Memory B cell (primary cell): ENCODE measurements around the gene MPI.

ENCODE experiments used
- ATAC-seq: fragments of 150-1000 bp; cut with Tn5 transposase; 2 replicates; pipeline ENCODE4 v1.10.0; 2021; ENCODE audit warnings: low read depth, mild to moderate bottlenecking, moderate library complexity
- DNase-seq, 2 donors: peaks; one replicate each; pipeline ENCODE4 v3.0.0; 2022; ENCODE audit warnings: low spot score in 2 of 2
- H3K27ac Mint-ChIP-seq: one replicate; pipeline ENCODE4 v1.8.0; 2022; ENCODE audit warnings: mild to moderate bottlenecking, moderate library complexity, mixed read lengths
- H3K27me3 Mint-ChIP-seq: one replicate; pipeline ENCODE4 v1.8.0; 2022; ENCODE audit warnings: mixed read lengths
- H3K36me3 Mint-ChIP-seq: one replicate; pipeline ENCODE4 v1.8.0; 2022; ENCODE audit warnings: mild to moderate bottlenecking, mixed read lengths
- H3K4me1 Mint-ChIP-seq: one replicate; pipeline ENCODE4 v1.8.0; 2022; ENCODE audit warnings: mixed read lengths
- H3K4me3 Mint-ChIP-seq: one replicate; pipeline ENCODE4 v1.8.0; 2022; ENCODE audit warnings: mild to moderate bottlenecking, moderate library complexity, mixed read lengths
- H3K9me3 Mint-ChIP-seq: one replicate; pipeline ENCODE4 v1.8.0; 2022; ENCODE audit warnings: mixed read lengths

Gene MPI

GRCh38 chr15:74889883-74890664, at the start of gene MPI:
TSS of gene MPI (plus strand) at chr15:74890042. CDS start at chr15:74890074, 32 bp downstream.
- no peaks in the 10 kb centered on the region for H3K9me3 Mint-ChIP-seq
- H3K4me3 Mint-ChIP-seq = peak within 1 kb of the TSS; percentile 90
- DNase-seq = peak; percentile 76 to 81
- peak within 1 kb of the TSS; percentile 86 for H3K27ac Mint-ChIP-seq
- H3K27me3 Mint-ChIP-seq = no peaks in the 10 kb centered on the region
- H3K4me1 Mint-ChIP-seq = peaks cover 27% of the 10 kb centered on the region
- peaks cover 4% of the 10 kb centered on the region for H3K36me3 Mint-ChIP-seq
- ATAC-seq = peak; percentile 99

GRCh38 chr15:74840851-74841775, 48.7 kb upstream of the MPI start:
- no peaks in the 10 kb centered on the region for H3K27me3 Mint-ChIP-seq
- H3K36me3 Mint-ChIP-seq = no peaks in the 10 kb centered on the region
- peaks cover 42% of the 10 kb centered on the region for H3K4me1 Mint-ChIP-seq
- no peak overlapping the region for H3K4me3 Mint-ChIP-seq
- H3K27ac Mint-ChIP-seq = no peak overlapping the region
- H3K9me3 Mint-ChIP-seq = no peaks in the 10 kb centered on the region
- DNase-seq (no peak), ATAC-seq (no peak)

- Mint-ChIP-seq H3K27me3 (no peaks in the 10 kb centered on the region), H3K4me1 (peaks cover 44% of the 10 kb centered on the region), H3K4me3 (peak overlapping the region; percentile 91), H3K27ac (no peak overlapping the region), H3K36me3 (no peaks in the 10 kb centered on the region), H3K9me3 (no peaks in the 10 kb centered on the region)
- DNase-seq (no peak), ATAC-seq (no peak)
These were observed 47.9 kb upstream of the MPI start for GRCh38 chr15:74841891-74842373.

- H3K36me3 Mint-ChIP-seq = peaks cover 2% of the 10 kb centered on the region
- DNase-seq = peak; percentile 94 to 97
- peak within 1 kb of the TSS; percentile 91 for H3K4me3 Mint-ChIP-seq
These were observed 47.0 kb upstream of the MPI start, which contains the start of gene ULK3 for GRCh38 chr15:74842581-74843444. TSS of gene ULK3 (minus strand) at chr15:74843156. CDS start at chr15:74843105, 51 bp downstream.

GRCh38 chr15:74843445-74843828, 46.4 kb upstream of the MPI start:
- peaks cover 7% of the 10 kb centered on the region for H3K36me3 Mint-ChIP-seq

More at GRCh38 chr15:74842581-74843444, 47.0 kb upstream of the MPI start, which contains the start of gene ULK3:
- peak; percentile 91 for ATAC-seq
- H3K27me3 Mint-ChIP-seq = no peaks in the 10 kb centered on the region
- peaks cover 44% of the 10 kb centered on the region for H3K4me1 Mint-ChIP-seq
- no peaks in the 10 kb centered on the region for H3K9me3 Mint-ChIP-seq
- peak within 1 kb of the TSS; percentile 94 for H3K27ac Mint-ChIP-seq

GRCh38 chr15:74843891-74844299, 45.9 kb upstream of the MPI start:
- H3K4me3 Mint-ChIP-seq = no peak overlapping the region
- H3K36me3 Mint-ChIP-seq = peaks cover 7% of the 10 kb centered on the region
- H3K27me3 Mint-ChIP-seq = no peaks in the 10 kb centered on the region
- H3K9me3 Mint-ChIP-seq = no peaks in the 10 kb centered on the region
- H3K4me1 Mint-ChIP-seq = peaks cover 43% of the 10 kb centered on the region
- ATAC-seq = no peak
- H3K27ac Mint-ChIP-seq = peak overlapping the region; percentile 94
- no peak for DNase-seq

More at GRCh38 chr15:74843445-74843828, 46.4 kb upstream of the MPI start:
- Mint-ChIP-seq H3K27ac (peak overlapping the region; percentile 94), H3K4me1 (peaks cover 44% of the 10 kb centered on the region), H3K9me3 (no peaks in the 10 kb centered on the region), H3K27me3 (no peaks in the 10 kb centered on the region), H3K4me3 (peak overlapping the region; percentile 91)
- no peak for ATAC-seq
- DNase-seq = no peak

- H3K36me3 Mint-ChIP-seq = peaks cover 8% of the 10 kb centered on the region
These were observed 45.3 kb upstream of the MPI start for GRCh38 chr15:74844319-74845207.

GRCh38 chr15:74845208-74845568, 44.7 kb upstream of the MPI start:
- H3K27ac Mint-ChIP-seq = peak overlapping the region; percentile 94
- peak; percentile 10 for ATAC-seq
- DNase-seq = no peak
- peaks cover 12% of the 10 kb centered on the region for H3K36me3 Mint-ChIP-seq
- H3K9me3 Mint-ChIP-seq = no peaks in the 10 kb centered on the region
- peaks cover 43% of the 10 kb centered on the region for H3K4me1 Mint-ChIP-seq
- peak overlapping the region; percentile 28 for H3K4me3 Mint-ChIP-seq
- no peaks in the 10 kb centered on the region for H3K27me3 Mint-ChIP-seq

More at GRCh38 chr15:74844319-74845207, 45.3 kb upstream of the MPI start:
- DNase-seq (no peak), ATAC-seq (no peak)
- peak overlapping the region; percentile 94 for H3K27ac Mint-ChIP-seq
- H3K4me1 Mint-ChIP-seq = peaks cover 41% of the 10 kb centered on the region
- no peaks in the 10 kb centered on the region for H3K9me3 Mint-ChIP-seq
- no peaks in the 10 kb centered on the region for H3K27me3 Mint-ChIP-seq
- H3K4me3 Mint-ChIP-seq = peak overlapping the region; percentile 28

- Mint-ChIP-seq H3K27me3 (no peaks in the 10 kb centered on the region), H3K4me1 (peaks cover 42% of the 10 kb centered on the region), H3K27ac (peak overlapping the region; percentile 94), H3K36me3 (peaks cover 12% of the 10 kb centered on the region), H3K4me3 (no peak overlapping the region), H3K9me3 (no peaks in the 10 kb centered on the region)
- DNase-seq (no peak), ATAC-seq (no peak)
These were observed 44.3 kb upstream of the MPI start for GRCh38 chr15:74845581-74845980.

- ATAC-seq = no peak
- no peaks in the 10 kb centered on the region for H3K27me3 Mint-ChIP-seq
- H3K4me1 Mint-ChIP-seq = peaks cover 25% of the 10 kb centered on the region
- H3K27ac Mint-ChIP-seq = no peak overlapping the region
- H3K9me3 Mint-ChIP-seq = no peaks in the 10 kb centered on the region
- DNase-seq = no peak
- peaks cover 17% of the 10 kb centered on the region for H3K36me3 Mint-ChIP-seq
- no peak overlapping the region for H3K4me3 Mint-ChIP-seq
These were observed 42.4 kb upstream of the MPI start for GRCh38 chr15:74847432-74847831.

- ATAC-seq (no peak), DNase-seq (no peak)
- H3K4me1 Mint-ChIP-seq = peaks cover 12% of the 10 kb centered on the region
- H3K36me3 Mint-ChIP-seq = peaks cover 21% of the 10 kb centered on the region
- no peaks in the 10 kb centered on the region for H3K27me3 Mint-ChIP-seq
- H3K27ac Mint-ChIP-seq = no peak overlapping the region
- H3K4me3 Mint-ChIP-seq = no peak overlapping the region
- no peaks in the 10 kb centered on the region for H3K9me3 Mint-ChIP-seq
These were observed 39.4 kb upstream of the MPI start for GRCh38 chr15:74850393-74850792.

- Mint-ChIP-seq H3K27ac (peak overlapping the region; percentile 3), H3K4me3 (no peak overlapping the region), H3K9me3 (no peaks in the 10 kb centered on the region), H3K27me3 (no peaks in the 10 kb centered on the region), H3K36me3 (peaks cover 21% of the 10 kb centered on the region), H3K4me1 (peaks cover 13% of the 10 kb centered on the region)
- DNase-seq (no peak), ATAC-seq (no peak)
These were observed 37.9 kb upstream of the MPI start for GRCh38 chr15:74851960-74852359.
